Stimulated activated CD4-positive, alpha-beta T cell treated with anti-CD3 and anti-CD28 coated beads, Interleukin-4, amount 100 ng/mL, for 4 hours (primary cell): ENCODE measurements around the gene TWIST1.

Experiments used
- DNase-seq, 2 experiments: peaks; one replicate each; pipeline ENCODE4 v3.0.0-alpha.2; 2020

Gene TWIST1

DNA sequence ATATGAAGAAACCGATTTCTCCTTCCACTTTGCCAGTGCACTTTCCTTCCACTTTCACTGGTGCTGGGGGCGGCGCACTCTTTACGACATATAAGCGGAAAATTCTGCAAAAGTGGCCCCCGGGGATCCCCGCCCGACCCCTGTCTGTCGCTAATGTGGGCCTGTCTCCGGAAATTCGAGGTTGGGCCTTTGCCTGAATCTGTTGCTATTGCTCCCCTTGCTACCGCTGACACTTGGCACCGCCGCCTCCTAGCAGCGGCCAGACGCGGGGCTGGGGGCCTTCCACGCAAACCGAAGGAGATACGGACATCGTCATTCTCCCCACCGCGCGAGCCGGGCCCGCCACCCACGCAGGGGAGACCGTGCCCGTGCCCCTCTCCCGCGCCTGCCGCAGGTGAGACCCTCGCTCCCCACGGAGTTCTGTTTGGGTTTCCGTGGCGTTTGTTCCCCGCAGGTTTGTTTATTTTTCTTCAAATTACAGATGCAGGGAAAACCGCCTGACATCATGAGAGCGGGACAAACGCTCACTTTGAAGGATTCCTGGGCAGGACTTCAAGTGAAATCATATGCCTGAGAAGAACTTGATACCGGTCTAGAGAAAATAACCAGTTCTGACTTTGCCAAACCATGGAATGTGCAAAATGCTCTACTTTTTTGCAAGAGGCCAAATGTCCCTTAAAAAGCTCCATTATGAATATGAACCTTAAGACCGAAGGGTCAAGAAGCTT is 5.0 kb downstream of the TWIST1 start:
- no peak for DNase-seq

- DNase-seq = no peak
These were observed 5.8 kb downstream of the TWIST1 start for GRCh38 chr7:19111474-19112273.

- DNase-seq = no peak
These were observed 6.7 kb downstream of the TWIST1 start for GRCh38 chr7:19110776-19111175.

- no peak for DNase-seq
These were observed 7.3 kb downstream of the TWIST1 start for GRCh38 chr7:19110026-19110730.

DNA sequence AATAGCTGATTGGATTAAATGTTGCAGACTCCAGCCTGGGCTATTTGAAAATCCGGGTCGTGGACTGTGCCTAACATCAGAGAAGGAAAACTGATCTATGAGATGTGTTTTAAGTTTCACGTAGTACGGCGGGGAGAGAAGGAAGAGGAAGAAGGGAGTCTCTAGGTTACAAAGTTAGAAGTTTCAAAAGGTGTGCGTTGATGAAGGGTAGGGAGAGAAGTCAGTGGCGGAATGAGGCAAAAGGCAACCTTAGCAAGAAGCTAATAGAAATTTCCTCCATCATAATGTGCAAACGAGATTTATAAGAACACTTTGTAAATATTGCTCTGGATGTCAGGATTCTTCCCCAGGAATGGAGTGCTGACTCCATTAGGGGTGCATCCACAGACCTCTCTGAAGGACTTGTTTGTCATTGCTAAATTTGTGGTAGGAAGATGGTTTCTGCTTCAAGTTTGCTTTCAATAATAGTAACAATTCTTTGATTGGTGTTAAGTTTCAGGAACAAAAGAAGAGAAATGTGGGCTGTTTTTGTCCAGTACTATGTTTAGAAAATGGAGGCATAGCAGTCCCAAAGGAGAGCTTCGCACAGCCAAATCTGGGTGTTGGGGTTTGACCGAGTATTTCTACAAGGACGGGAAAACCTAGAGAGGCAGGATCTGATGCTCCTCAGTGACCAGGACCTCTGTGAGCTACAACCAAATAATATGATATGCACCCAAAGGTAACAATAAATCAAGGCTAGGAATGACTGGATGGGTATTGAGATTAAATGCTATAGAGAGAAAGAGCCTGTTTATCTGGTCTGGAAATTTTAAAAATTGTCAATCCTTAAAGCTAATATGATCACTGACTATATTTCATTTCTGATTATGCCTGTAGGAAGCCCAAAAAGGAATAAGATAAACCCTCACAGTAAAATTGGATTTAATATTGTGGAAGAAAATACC is 8.2 kb downstream of the TWIST1 start:
- no peak for DNase-seq

DNA sequence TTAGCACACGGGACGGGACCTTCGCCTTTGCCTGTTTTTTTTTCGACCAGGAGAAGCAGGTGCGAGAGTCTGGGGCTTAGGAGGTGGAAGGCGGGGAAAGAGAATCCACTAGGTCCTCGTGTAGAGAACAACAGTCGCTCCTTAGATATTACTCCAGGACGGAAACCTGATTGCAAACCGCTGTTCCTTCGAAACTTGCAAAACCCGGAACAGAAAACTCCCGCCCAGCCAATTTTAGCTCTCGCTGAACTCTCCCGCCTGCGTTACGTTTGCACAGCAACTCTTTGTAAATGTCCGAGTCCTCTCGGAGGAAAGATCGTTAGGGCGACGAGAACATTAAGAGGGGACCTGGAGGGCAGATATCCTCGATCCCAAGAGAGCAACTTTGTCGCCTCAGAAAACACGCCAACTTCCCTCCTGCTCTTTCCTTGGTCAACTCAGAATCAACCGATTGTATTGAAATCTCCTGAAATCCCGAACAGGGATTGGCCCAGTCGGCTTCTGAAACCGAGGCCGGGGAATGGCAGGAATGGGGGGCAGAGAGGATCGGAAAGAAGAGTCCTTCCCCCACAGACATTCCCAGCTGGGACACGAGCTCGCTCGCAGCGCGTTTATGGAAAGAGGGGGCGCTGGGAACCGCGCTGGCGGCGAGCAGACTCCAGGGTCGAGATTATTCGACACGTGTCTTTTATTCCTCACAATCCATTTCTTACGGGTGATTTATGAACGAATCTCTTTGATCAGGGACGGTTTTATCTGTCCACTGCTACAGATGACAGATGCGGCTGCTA is 9.9 kb downstream of the TWIST1 start:
- no peak for DNase-seq

GRCh38 chr7:19107081-19107355 is 10.4 kb downstream of the TWIST1 start:
- DNase-seq = no peak

- no peak for DNase-seq
These were observed 11.0 kb downstream of the TWIST1 start for GRCh38 chr7:19106241-19107080.

DNA sequence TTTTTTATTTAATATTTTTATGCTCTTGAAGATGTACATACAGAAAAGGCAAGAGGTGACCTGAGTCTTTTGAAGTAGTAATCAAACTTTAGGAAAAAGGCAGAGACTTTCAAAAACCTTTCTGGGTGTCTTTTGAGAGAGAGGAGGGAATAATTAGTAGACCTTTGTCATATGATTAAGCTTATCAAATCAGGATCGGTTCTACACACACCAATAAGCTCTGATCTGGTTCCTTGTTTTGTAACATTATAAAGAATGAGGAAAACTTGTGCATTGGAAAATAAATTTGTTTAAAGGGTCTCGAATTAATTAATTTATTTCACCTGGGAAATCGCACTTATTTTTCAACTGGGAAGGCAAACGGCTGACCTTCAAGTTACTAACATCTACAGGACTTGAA is 11.9 kb downstream of the TWIST1 start:
- no peak for DNase-seq

- DNase-seq = no peak
These were observed 12.6 kb downstream of the TWIST1 start for GRCh38 chr7:19104811-19105210.

GRCh38 chr7:19102884-19103283 is 14.6 kb downstream of the TWIST1 start:
- DNase-seq = no peak

GRCh38 chr7:19101909-19102308 is 15.5 kb downstream of the TWIST1 start:
- DNase-seq = no peak

DNA sequence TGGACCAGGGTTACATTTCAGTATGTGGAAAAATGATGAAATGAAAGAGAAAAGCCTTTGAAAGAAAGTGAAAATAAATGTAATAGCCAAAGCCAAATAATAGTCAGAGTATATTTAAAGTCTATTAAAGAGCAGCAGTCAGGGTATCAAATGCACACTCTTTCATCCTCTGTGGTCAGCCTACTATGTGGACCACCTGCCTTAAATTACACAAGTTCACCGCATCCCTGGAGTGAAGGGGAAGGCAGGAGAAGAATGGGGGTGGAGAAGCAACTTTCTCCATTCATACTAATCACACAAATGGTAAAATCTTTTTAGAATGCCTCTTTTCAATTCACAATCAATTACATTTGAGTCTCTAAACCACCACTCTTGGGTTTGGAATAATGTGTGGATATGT is 16.0 kb downstream of the TWIST1 start:
- no peak for DNase-seq

- no peak for DNase-seq
These were observed 17.5 kb downstream of the TWIST1 start for GRCh38 chr7:19099924-19100323.

GRCh38 chr7:19099194-19099593 is 18.2 kb downstream of the TWIST1 start:
- no peak for DNase-seq

- DNase-seq = no peak
These were observed 18.9 kb downstream of the TWIST1 start for GRCh38 chr7:19098510-19098909.

DNA sequence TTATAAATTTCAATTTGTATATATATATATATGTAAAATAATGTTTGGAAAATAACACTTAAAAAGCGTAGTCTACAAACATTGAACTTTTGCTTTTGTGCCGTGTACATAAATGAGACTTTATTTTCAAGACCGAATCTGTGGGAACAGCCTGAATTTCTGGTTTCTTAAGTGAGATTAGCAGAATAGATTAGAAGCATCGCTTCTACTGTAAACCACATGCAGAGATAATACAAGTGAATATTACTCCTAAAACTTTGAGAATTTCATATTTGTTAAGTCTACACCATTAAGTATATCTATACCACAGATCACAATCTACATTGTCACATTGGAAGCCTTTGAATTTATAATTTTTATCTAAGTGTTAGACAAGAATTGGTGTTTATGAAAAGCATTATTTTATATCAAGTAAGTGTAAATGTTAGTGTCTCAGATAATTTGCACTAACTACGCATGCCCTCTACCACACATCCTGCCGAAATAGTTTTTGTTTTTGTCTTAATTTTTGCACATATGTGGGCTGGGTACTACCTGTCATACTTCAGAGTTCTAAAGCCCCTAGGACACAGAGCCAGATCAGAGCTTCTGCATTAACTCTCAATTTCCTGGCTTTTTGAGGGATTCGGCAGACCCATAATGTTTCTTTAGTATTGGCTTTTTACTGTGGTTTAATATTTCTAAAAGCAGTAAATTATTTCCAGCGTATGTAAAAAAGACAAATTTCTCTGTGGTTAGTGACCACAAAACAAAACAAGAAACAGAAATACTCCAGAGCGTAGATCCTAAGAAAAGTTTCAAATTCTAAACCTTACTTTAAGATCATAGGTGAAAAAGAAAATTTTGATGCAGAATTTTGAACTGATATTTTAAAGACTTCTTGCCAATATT is 20.0 kb downstream of the TWIST1 start:
- DNase-seq = no peak

- DNase-seq = no peak
These were observed 22.0 kb downstream of the TWIST1 start for GRCh38 chr7:19095353-19095860.

DNA sequence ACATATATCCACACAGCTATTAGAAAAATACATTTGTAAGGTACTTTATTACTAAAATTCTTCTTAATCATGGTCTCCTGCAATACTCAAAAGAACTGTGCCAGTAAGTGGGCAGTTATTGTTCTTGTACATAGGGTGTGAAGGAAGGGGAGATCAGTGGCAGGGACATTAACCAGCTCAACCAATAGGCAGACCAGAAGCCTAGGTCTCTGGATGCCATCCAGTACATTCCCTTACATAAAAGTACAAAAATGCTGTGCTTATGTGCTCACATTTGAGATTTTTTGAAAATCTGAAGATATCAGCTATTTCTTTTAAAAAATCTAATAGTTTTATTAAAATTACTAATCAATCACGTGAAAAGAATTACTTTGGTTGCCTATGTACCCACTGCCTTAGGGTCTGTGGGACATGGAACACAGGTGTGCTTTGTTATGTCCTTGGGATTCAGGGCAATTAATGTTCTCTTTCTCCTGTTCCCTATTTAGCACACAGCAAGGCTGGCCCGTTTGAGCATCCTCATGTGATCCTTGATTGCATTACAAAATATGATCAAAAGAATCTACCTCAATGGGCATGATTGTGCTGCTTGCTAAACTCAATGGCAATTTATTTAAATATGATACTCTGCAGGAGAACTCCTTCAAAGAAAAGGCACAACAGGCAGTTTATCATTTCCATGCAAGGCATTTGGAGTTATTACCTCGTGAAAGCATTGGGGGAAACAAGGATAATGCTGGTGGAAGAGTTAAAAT is 22.7 kb downstream of the TWIST1 start:
- no peak for DNase-seq
